Upper lobe of right lung (tissue), 1 donor: Measurements from ENCODE around the gene CYFIP2. TPM values are rescaled to one million over a fixed set of nuclear protein-coding genes. Genes with fewer than 3 reads are reported as not detected.
"Not testable (repeated sequence)": the region's sequence is repeated elsewhere in the genome, so short reads cannot be mapped to it uniquely, and the experiment has no call there.

Experiments used
- ATAC-seq: fragments of 200-7000 bp; cut with Tn5 transposase; one replicate; pipeline ENCODE4 v1.9.1; 2020; ENCODE audit warnings: mild to moderate bottlenecking, moderate library complexity
- DNase-seq: peaks from one replicate; pipeline ENCODE4 v3.0.0-alpha.2; 2020
- H3K27ac ChIP-seq: fragments of 200-600 bp; one replicate; pipeline ENCODE4 v1.8.0; 2022
- H3K27me3 ChIP-seq: fragments of 200-600 bp; one replicate; pipeline ENCODE4 v1.8.0; 2022; ENCODE audit warnings: mild to moderate bottlenecking
- H3K36me3 ChIP-seq: fragments of 200-600 bp; one replicate; pipeline ENCODE4 v1.8.0; 2022
- H3K4me1 ChIP-seq: fragments of 200-600 bp; one replicate; pipeline ENCODE4 v1.8.0; 2022
- H3K4me3 ChIP-seq: fragments of 200-600 bp; one replicate; pipeline ENCODE4 v1.8.0; 2022; ENCODE audit warnings: mild to moderate bottlenecking
- H3K9me3 ChIP-seq: fragments of 200-600 bp; one replicate; pipeline ENCODE4 v1.8.0; 2022
- intact Hi-C: fragments of 100-400 bp; cut with DNase I; formaldehyde crosslinking; loops from one replicate; pipeline ENCODE4 v1.11.0; 2022
- total RNA-seq: library from RNA; stranded (reverse); fragmentation: NEBNext Ultra II Directional; extraction: Animal tissue kit (Norgen Biotek cat#: 25700); gene quantifications from one replicate; pipeline ENCODE4 v1.2.1, GENCODE V29; 2021
- TF ChIP-seq, protein P1 (sequence below): fragments of 200-600 bp; IDR thresholded peaks from one replicate; pipeline ENCODE4 v1.8.0; 2022; ENCODE audit warnings: antibody characterized with exemption
- donor health status: DM: no; HTN: yes; CAD: no; lungs with severe emphysema.

CYFIP2 gene
- total RNA-seq, 1 donor from 2014 or later: 37.1 TPM

DNA sequence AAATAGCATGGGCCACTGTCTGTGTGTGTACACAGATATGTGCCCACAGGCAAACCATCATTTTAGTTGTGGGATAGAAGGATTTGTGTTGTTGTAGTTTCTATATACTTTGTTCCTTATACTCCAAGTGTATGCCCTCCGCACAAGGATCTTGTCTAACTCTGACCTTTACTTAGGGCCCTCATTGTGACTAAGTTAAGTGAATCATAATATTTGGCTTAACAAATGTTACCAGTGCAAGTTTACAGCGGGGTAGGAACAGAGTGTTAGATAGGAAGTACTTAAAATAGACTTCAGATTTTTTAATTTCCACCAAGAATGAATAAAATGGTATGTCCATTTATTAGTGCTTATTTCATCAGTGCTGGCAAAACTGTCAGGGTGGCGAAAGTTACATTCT is 29.5 kb upstream of the CYFIP2 start:
- DNase-seq (no peak), ATAC-seq (no peak)
- Histone ChIP-seq H3K9me3 (no peaks in the 10 kb centered on the region), H3K27me3 (no peaks in the 10 kb centered on the region), H3K36me3 (no peaks in the 10 kb centered on the region), H3K4me3 (no peak overlapping the region), H3K4me1 (no peaks in the 10 kb centered on the region), H3K27ac (no peak overlapping the region)
- intact Hi-C loops: no loop called here
- TF ChIP-seq, protein P1, sequence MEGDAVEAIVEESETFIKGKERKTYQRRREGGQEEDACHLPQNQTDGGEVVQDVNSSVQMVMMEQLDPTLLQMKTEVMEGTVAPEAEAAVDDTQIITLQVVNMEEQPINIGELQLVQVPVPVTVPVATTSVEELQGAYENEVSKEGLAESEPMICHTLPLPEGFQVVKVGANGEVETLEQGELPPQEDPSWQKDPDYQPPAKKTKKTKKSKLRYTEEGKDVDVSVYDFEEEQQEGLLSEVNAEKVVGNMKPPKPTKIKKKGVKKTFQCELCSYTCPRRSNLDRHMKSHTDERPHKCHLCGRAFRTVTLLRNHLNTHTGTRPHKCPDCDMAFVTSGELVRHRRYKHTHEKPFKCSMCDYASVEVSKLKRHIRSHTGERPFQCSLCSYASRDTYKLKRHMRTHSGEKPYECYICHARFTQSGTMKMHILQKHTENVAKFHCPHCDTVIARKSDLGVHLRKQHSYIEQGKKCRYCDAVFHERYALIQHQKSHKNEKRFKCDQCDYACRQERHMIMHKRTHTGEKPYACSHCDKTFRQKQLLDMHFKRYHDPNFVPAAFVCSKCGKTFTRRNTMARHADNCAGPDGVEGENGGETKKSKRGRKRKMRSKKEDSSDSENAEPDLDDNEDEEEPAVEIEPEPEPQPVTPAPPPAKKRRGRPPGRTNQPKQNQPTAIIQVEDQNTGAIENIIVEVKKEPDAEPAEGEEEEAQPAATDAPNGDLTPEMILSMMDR: no peak

DNA sequence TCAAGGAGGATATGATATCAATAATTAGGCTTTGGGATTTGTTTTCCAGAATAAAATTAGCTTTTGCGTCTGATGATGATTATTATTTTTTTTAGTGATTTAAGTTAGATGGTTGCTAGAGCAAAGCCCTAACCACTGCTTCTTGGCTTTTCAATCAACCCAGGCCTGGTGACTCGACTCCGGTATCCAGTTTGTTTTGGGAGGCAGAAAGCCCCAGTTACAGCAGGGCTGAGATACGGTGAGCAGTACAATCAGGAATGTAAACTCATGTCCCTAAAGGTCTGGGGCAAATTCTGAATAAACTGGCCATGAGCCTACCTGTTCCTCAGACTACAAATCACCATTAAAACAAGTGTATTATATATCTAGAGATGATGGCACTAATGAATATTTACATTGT is 24.4 kb upstream of the CYFIP2 start:
- DNase-seq (no peak), ATAC-seq (no peak)
- H3K4me1 ChIP-seq: no peaks in the 10 kb centered on the region
- H3K9me3 ChIP-seq: no peaks in the 10 kb centered on the region
- intact Hi-C loops: no loop called here
- no peak overlapping the region for H3K4me3 ChIP-seq
- H3K36me3 ChIP-seq: no peaks in the 10 kb centered on the region
- TF ChIP-seq, protein P1: no peak
- no peak overlapping the region for H3K27ac ChIP-seq
- H3K27me3 ChIP-seq: no peaks in the 10 kb centered on the region

DNA sequence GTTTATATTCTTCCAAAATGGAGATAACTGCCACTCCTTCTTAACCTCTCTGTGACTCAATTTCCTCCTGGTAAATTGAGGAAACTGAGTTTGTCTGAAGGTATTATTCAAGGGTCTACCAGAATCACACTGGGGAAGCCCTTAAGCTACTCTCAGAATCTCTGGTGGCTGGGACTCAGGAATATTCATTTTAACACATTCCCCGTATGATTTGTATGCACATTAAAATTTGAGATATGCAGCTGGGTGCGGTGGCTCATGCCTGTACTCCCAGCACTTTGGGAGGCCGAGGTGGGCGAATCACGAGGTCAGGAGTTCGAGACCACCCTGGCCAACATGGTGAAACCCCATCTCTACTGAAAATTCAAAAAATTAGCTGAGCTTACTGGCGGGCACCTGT is 21.2 kb upstream of the CYFIP2 start:
- H3K27ac ChIP-seq, H3K4me1 ChIP-seq, H3K27me3 ChIP-seq, DNase-seq, H3K36me3 ChIP-seq, H3K9me3 ChIP-seq, ATAC-seq, H3K4me3 ChIP-seq, intact Hi-C loops: not testable (repeated sequence)

DNA sequence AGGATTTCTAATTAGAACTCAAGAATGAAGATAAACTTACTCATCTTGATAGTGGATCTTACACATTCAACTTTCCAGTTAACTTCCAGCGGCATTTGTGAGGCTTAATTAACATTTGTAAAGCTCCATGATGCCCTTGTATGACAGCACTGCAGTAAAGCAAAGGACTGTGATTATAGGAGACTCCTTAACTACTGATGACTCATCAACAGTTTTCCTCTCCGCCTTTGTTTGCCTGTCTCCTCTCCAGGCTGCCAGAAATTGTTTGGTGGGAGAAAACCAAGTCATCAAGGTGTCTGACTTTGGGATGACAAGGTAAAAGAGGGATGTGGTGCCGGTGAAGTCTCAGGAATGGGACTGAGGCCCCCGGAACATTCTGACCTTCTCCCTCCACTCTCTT is 20.4 kb upstream of the CYFIP2 start:
- Histone ChIP-seq H3K9me3 (no peaks in the 10 kb centered on the region), H3K4me1 (no peaks in the 10 kb centered on the region), H3K27ac (no peak overlapping the region), H3K27me3 (no peaks in the 10 kb centered on the region), H3K4me3 (no peak overlapping the region), H3K36me3 (no peaks in the 10 kb centered on the region)
- intact Hi-C loops: no loop called here
- ATAC-seq (no peak), DNase-seq (no peak)
- TF ChIP-seq, protein P1: no peak

DNA sequence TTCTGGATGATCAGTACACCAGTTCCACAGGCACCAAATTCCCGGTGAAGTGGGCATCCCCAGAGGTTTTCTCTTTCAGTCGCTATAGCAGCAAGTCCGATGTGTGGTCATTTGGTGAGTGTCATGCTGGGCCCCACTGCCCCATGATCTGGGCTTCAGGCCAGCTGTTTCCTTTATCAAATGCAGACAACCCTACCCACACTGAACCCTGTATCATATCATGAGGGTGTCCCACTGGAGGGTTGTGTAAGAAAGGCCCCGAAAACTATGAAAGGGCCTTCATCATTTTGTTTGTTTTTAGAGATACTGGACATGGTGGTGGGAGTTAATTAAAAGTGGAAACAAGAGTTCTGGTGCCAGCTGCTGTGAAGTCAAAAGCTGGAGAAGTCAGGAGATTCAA is 20.0 kb upstream of the CYFIP2 start:
- no peaks in the 10 kb centered on the region for H3K27me3 ChIP-seq
- no peaks in the 10 kb centered on the region for H3K9me3 ChIP-seq
- H3K4me3 ChIP-seq: no peak overlapping the region
- TF ChIP-seq, protein P1: no peak
- no peak overlapping the region for H3K27ac ChIP-seq
- DNase-seq (no peak), ATAC-seq (no peak)
- intact Hi-C loops: no loop called here
- H3K4me1 ChIP-seq: no peaks in the 10 kb centered on the region
- H3K36me3 ChIP-seq: no peaks in the 10 kb centered on the region

DNA sequence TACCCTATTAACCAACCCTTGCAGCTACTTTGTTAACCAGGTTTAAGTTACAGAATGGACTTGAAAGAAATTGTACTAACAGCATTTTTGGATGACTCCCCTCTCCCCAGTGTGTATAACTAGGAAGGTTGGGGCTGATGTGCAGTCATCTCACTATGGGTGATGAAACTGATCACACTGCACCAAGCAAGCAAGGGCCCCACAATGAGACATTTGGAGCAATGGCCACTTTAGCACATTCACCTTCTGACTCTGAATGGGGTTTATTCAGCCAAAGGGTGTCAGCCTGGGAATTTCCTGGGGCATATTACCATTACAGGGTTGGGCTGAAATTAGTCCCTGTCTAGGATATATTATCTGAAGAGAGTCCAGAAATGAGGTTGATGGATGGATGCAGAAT is 18.7 kb upstream of the CYFIP2 start:
- intact Hi-C loops: no loop called here

More for the DNA sequence above, 18.7 kb upstream of the CYFIP2 start:
- no peak for DNase-seq
- Histone ChIP-seq H3K4me3 (no peak overlapping the region), H3K27me3 (no peaks in the 10 kb centered on the region), H3K27ac (no peak overlapping the region), H3K9me3 (no peaks in the 10 kb centered on the region), H3K4me1 (no peaks in the 10 kb centered on the region), H3K36me3 (no peaks in the 10 kb centered on the region)
- ATAC-seq: no peak
- TF ChIP-seq, protein P1: no peak
